Measurements from ENCODE around the gene NPHP4.

GRCh38 chr1:5820026-5820421, 172.2 kb downstream of the NPHP4 start:
- TF ChIP-seq CTCF (IDR thresholded peaks at IDR 0.05) (no peak), POLR2A (IDR thresholded peaks at IDR 0.05) (no peak)

All from lower leg skin (tissue), 3 donors.